Islet precursor cell (in vitro differentiated cells): ENCODE results near the gene MAP3K10.

ENCODE experiments used
- DNase-seq: peaks from one replicate; pipeline ENCODE4 v3.0.0-alpha.2; 2018

The MAP3K10 gene

DNA sequence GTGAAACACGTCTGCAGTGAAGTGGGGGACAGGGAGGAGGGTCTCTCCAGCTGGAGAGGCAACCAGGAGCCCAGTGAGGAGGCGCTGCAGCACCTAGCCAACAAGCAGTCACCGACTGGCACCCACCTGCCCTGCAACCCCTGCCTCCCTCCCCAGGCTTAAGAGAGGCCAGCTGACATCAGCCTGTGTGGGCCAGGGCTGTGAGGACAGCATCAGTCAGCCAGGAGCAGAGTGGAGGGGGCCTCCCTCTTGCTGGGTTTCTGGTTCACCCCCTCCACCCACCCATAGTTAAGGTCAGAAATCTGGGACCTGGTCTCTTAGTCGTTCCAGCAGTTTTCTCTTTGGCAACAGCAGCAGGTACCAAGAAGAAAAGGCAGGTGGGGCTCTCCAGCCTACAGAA, 60.8 kb downstream of the MAP3K10 start:
- no peak for DNase-seq

DNA sequence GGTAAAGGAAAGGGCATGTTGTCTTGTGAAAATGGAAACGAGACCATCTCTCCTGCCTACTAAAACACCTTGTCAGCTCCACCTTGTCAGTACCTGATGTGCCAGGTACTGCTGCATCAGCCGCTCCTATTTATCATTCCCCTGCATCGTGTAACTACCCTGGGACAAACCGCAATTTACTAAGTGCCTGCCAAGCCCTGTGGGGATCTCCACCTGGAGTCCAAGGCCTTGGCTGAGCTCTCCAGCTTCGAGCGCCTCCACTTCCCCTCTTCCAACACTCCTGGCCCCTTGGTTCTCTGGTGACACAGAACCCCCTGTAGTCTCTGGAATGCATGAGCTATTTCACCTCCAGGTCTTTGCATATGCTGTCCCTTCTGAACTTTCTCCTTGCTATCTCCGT, 61.2 kb downstream of the MAP3K10 start:
- DNase-seq, result no peak

DNA sequence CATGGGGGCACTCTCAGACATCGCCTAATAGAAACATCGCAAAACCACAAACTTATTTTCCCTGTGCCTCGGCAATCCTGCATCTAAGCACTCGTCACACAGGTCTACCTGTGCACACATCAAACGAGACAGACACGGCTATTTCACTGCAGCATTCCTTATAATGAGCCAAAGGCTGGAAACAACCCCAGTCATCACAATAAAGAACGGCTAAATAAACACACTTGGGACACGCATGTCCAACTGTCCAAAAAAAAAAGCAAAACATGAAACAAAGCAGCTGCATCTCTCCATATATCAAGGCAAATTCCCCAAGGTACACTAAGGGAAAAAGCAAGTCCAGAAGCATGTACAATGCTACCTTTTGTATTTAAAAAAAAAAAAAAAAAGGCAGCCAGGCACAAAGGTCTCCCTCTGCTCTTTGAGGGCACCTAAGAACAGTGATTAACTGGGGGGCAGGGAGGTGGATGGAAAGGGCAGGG, 62.4 kb downstream of the MAP3K10 start:
- no peak for DNase-seq

DNA sequence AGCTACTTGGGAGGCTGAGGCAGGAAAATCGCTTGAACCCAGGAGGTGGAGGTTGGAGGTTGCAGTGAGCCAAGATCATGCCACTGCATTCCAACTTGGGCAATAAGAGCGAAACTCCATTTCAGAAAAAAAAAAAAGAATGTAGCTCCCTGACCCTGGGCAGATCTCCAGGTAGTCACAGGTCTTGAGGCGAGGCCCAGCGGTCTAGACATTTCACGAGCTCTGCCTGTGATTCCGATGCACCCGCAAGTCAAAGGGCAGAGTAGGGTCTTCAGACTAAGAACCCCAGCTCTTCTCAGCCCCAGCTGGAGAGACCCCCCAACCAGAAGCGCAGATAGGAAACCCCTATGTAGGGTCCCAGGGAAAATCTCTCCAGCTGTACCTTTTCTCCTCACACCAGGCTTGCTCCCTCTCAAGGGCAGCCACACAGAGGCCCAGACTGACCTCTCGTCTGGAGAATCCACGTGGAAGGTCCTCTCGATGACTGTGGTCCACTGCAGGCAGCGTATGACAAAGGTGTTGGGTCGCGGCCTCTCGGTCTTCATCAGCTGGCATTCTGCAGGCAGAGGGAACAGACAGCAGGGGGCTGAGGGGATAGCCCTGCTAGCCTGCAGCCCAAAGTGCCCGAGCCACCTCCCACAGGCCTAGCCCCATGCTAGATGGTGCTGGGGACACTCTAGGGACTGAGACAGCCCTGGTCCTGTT, 63.6 kb downstream of the MAP3K10 start:
- no peak for DNase-seq

DNA sequence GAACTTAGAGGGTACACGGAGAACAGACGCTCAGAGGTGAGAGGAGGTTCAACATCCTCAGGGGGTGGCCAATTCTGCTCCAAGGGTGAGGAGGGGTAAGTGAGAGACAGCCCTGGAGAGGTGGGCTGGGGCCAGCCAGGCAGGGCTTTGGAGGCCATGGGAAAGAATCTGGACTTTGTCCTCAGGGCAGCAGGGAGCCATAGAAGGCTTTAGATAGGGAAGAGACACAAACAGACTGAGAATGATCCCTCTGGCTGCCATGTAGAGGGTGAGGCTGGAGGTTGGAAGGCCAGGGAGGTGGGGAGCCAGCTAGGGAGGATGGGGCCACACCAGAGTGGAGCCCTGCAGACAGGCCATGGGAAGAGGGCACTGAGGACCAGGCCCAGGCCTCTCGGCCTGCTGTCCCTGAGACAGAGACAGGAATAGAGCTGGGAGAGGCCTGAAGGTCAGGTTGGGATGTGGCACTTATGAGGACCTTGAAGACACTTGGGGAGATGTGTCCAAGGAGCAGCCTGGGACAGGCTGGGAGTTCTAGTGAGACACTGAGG, 64.5 kb downstream of the MAP3K10 start:
- no peak for DNase-seq

DNA sequence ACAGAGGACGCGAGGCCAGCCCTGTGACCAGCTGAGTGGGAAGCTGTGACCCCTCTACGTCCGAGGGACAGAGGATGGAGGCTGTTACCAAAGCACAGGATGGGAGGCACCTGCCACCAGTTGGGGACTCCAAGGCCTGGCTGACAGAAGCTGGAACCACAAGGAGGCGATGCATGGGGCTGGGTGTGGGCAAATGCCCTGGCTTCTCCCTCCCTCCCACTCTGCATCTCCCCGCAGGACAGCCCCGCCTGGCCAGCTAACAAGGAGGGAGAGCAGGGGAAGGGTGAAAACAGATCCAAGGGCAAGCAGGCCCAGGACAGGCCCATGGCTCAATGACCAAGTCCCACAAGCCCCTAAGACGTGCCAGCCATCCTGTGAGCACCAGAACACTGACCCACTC, 65.3 kb downstream of the MAP3K10 start:
- DNase-seq, result no peak

DNA sequence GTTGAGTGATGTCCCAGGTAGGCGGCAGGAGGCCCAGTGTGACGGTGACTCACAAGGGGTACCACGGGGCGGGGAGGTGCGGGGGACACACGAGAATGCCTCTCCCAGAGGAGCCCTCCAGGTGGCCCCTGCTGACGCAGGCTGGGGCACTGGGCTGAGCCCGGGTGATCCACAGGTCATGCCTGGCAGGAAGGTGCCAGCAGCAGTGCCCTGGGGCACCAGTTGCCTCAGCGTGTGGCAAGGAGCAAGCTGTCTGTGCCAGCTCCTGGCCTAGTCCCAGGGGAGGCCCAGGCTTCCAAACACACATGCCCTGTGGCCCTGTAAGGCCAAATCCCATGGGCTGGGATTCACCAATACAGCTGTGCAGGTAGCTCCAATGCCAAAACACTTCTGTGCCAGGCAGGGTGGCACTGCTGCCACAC, 65.9 kb downstream of the MAP3K10 start:
- no peak for DNase-seq

DNA sequence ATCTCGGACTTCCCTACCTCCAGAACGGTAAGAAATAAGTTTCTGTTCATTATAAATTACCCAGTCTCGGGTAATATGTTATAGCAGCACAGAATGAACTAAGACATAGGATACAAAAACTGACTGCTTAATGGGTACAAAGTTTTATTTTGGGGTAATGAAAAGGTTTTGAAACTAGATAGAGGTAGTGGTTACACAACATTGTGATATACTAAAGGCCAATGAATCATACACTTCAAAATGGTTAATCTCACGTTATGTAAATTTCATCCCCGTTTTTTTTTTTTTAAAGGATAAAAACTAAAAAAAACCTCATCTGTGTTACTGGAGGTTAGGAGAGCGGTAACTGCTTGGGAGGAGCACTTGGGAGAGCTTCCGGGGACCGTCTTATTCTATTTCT, 70.4 kb downstream of the MAP3K10 start:
- no peak for DNase-seq

DNA sequence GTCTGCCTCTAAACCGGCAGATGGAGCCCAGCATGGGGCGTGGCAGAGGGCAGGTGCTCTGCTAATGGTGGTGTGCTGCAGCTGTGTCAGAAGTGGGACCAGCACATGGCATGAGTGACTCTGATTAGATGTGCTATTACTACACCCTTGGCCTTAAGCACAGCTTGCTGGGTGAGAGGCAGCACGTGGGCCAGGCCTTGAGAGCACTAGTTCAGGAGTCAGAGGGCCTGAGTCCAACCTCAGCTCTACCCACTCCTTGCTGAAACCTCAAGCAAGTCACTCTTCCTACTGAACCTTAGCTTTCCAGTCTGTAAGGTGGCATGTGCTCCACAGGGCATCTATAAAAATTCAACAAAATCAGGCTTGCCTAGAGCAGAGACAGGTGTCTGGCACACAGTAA, 71.2 kb downstream of the MAP3K10 start:
- no peak for DNase-seq

DNA sequence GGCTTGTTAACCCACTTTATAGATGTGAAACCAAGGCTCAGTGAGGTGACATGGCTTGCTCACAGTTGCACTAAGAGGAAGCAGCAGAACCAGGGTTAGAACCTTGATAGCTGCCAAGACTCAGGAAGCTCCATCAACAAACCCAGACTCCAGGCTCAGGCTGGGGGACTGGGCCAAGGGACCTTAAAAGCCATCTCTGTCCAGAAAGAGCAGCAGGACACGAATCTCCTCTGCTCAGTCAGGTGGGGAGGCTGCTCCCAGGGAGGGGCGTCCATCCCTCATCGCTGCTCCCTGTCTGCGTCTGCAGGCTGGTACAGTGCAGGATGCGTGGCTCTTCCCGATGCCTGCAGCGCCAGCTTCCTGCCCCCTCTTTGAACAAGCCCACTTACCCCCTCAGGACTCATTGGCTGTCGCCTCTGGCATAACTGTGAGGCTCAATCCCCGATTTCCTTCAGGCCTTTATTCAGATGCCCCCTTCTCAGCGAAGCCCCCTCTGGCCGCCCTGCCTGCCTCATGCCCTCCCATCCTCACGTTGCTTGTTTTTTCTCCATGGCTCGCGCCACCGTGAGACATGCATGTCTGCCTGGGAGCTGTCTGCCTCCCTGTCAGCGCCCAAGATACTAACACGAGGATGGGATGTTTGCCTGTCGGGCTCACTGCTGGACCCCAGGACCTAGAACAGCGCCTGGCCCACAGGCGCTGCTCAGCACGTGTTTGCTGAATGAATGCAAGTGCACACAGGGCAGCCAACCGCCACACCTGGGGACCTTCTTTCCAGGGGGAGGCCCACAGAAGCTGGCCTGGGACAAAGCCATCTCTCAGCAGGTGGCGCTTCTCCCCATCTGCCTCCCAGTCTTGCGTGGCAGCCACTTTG, 72.5 kb downstream of the MAP3K10 start:
- DNase-seq, result peak; percentile 50

DNA sequence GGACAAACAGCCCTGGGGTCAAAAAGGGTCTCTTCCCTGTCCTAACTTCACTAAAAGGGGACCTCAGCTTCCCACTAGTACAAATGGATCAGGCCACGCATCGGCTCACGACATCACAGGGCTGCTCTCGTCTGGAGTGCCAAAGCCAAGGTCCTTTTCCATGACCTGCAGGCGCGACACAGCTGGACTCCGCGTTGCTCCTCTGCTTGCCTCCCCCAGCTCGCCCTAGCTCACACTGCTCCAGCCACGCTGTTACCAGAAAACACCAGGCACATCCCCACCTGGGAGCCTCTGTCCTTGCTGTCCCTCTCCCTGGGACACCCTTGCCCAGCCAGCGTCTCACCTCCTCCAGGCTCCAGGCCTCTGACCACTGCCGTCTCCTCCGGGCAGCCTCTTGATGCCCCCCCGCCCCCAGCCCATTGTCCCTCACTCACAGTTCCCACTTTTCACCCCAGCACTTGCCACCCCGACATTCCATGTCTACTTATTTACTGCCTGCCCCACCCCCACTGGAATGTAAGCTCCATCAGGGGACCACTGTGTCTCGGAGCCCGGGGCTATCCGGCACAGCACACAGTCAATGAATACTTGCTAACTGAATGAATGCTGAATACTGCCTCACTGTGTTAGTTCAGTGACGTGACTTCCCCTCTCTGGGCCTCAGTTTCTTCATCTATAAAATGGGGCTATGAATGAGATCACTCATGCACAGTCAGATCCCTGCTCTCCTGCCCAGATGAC, 73.3 kb downstream of the MAP3K10 start:
- no peak for DNase-seq
